ENCODE results near the gene NDUFS4. TPM values are rescaled to one million over a fixed set of nuclear protein-coding genes. Genes with fewer than 3 reads are reported as not detected.

Gene NDUFS4
- total RNA-seq, 1 donor from 2014 or later, result 71.8 TPM

DNA sequence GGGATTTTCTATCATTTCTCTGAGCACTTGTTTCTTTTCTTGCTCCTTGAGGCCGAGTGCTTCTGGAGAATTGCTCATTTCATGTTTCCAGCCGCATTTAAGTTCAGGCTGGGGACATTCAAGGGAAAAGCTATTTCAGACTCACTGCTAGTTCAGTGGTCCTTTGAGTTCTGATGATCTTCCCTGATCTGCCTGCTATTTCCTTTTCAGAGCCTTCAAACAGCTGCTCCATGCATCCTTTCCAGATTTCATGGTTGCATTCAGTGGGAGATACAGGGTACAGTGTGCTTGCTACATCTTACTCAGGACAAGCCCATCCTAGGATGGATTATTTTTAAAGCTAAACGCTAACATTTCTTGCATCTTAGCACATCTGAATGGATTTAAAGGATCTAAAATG lies 14.7 kb downstream of the NDUFS4 start:
- Mint-ChIP-seq H3K9me3 (peaks cover 11% of the 10 kb centered on the region), H3K27me3 (ENCODE audit: low read depth) (no peaks in the 10 kb centered on the region), H3K36me3 (peaks cover 12% of the 10 kb centered on the region), H3K4me3 (no peak overlapping the region), H3K27ac (no peak overlapping the region), H3K4me1 (peaks cover 5% of the 10 kb centered on the region)
- no peak for DNase-seq (ENCODE audit: low spot score in 2 of 2, unreplicated experiment in 2 of 2)
- TF ChIP-seq, protein P1, sequence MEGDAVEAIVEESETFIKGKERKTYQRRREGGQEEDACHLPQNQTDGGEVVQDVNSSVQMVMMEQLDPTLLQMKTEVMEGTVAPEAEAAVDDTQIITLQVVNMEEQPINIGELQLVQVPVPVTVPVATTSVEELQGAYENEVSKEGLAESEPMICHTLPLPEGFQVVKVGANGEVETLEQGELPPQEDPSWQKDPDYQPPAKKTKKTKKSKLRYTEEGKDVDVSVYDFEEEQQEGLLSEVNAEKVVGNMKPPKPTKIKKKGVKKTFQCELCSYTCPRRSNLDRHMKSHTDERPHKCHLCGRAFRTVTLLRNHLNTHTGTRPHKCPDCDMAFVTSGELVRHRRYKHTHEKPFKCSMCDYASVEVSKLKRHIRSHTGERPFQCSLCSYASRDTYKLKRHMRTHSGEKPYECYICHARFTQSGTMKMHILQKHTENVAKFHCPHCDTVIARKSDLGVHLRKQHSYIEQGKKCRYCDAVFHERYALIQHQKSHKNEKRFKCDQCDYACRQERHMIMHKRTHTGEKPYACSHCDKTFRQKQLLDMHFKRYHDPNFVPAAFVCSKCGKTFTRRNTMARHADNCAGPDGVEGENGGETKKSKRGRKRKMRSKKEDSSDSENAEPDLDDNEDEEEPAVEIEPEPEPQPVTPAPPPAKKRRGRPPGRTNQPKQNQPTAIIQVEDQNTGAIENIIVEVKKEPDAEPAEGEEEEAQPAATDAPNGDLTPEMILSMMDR (IDR thresholded peaks at IDR 0.05; ENCODE audit: unreplicated experiment), result no peak

DNA sequence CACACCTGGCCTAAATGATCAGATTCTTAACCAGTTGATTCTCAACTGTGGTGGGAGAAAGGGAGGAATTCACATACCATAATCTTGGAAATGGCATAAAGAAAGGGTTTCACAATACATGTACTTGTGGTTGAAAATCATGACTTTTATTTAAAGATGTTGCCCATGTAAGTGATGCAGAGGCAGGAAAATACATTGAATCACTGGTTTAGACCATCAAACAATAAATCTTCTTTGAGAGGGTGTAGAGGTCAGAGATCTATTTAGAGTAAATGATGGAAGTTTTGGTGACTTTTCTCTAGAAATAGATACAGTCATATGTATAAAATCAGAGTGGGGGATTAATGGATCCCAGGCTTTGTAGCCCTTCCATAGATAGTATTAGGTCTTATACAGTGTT lies 15.4 kb downstream of the NDUFS4 start:
- H3K9me3 Mint-ChIP-seq, result peaks cover 11% of the 10 kb centered on the region
- TF ChIP-seq, protein P1 (IDR thresholded peaks at IDR 0.05; ENCODE audit: unreplicated experiment), result no peak

DNA sequence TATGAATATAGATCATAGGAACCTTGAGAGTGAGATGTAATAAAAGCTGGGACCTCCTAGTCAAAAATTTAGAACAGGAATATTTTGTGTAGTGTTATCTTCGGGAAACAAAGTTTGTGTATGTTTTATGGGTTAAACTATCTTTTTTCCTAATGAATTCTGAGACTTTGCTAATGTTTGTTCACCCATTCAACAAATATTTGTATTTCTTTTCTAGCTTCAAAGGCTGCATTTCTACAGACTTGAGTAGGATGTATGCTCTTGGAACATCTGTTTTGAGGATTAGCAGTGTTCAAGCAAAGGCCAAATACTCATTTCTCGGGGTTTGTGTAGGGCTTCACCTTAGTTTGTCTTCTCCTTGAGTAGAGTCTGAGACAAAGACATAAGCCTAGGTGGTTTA lies 16.2 kb downstream of the NDUFS4 start:
- TF ChIP-seq, protein P1 (IDR thresholded peaks at IDR 0.05; ENCODE audit: unreplicated experiment), result no peak
- peaks cover 11% of the 10 kb centered on the region for H3K9me3 Mint-ChIP-seq
- H3K27me3 Mint-ChIP-seq (ENCODE audit: low read depth), result no peaks in the 10 kb centered on the region
- H3K36me3 Mint-ChIP-seq, result peaks cover 6% of the 10 kb centered on the region
- peaks cover 5% of the 10 kb centered on the region for H3K4me1 Mint-ChIP-seq
- H3K4me3 Mint-ChIP-seq, result no peak overlapping the region
- no peak for DNase-seq (ENCODE audit: low spot score in 2 of 2, unreplicated experiment in 2 of 2)
- no peak overlapping the region for H3K27ac Mint-ChIP-seq

More for the DNA sequence above, 15.4 kb downstream of the NDUFS4 start:
- Mint-ChIP-seq H3K36me3 (peaks cover 9% of the 10 kb centered on the region), H3K27me3 (ENCODE audit: low read depth) (no peaks in the 10 kb centered on the region), H3K27ac (no peak overlapping the region), H3K4me1 (peaks cover 5% of the 10 kb centered on the region), H3K4me3 (no peak overlapping the region)
- DNase-seq (ENCODE audit: low spot score in 2 of 2, unreplicated experiment in 2 of 2), result no peak

DNA sequence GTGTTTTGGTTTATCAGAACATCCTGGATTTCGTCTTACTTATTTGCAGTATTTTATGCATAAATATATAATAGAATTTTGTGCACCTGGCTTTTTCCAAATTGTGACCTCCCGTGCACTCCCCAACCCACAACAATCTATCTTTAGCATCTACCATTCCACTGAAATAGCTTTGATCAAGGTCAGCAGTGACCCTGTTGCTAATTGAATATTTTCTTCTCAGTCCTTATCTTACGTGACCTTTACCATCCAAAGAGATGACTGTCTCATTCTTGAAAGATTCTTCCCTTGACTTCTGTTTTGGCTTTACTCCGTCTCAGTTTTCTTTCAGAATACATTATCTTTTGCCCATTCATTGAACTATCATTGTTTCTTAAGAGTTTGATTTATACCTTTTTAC lies 18.4 kb downstream of the NDUFS4 start:
- H3K9me3 Mint-ChIP-seq, result peaks cover 11% of the 10 kb centered on the region
- H3K36me3 Mint-ChIP-seq, result peaks cover 2% of the 10 kb centered on the region
- H3K27me3 Mint-ChIP-seq (ENCODE audit: low read depth), result no peaks in the 10 kb centered on the region
- no peak overlapping the region for H3K4me3 Mint-ChIP-seq
- peaks cover 5% of the 10 kb centered on the region for H3K4me1 Mint-ChIP-seq
- H3K27ac Mint-ChIP-seq, result no peak overlapping the region
- TF ChIP-seq, protein P1 (IDR thresholded peaks at IDR 0.05; ENCODE audit: unreplicated experiment), result no peak
- no peak for DNase-seq (ENCODE audit: low spot score in 2 of 2, unreplicated experiment in 2 of 2)

DNA sequence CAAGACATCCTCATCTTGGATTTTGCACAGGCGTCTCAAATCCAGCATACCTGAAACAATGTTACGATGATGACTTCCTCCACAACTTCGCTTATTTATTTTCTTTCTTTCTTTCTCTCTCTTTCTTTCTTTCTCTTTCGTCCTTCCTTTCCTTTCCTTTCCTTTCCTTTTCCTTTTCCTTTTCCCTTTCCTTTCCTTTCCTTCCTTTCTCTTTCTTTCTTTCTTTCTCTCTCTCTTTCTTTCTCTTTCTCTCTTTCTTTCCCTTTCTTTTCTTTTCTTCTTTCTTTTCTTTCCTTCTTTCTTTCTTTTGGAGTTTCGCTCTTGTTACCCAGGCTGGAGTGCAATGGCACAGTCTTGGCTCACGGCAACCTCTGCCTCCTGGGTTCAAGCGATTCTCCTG lies 20.1 kb downstream of the NDUFS4 start:
- Mint-ChIP-seq H3K4me1 (peaks cover 5% of the 10 kb centered on the region), H3K36me3 (peaks cover 5% of the 10 kb centered on the region), H3K27ac (no peak overlapping the region), H3K27me3 (ENCODE audit: low read depth) (no peaks in the 10 kb centered on the region), H3K9me3 (peaks cover 11% of the 10 kb centered on the region), H3K4me3 (no peak overlapping the region)
- DNase-seq (ENCODE audit: low spot score in 2 of 2, unreplicated experiment in 2 of 2), result no peak
- TF ChIP-seq, protein P1 (IDR thresholded peaks at IDR 0.05; ENCODE audit: unreplicated experiment), result no peak

DNA sequence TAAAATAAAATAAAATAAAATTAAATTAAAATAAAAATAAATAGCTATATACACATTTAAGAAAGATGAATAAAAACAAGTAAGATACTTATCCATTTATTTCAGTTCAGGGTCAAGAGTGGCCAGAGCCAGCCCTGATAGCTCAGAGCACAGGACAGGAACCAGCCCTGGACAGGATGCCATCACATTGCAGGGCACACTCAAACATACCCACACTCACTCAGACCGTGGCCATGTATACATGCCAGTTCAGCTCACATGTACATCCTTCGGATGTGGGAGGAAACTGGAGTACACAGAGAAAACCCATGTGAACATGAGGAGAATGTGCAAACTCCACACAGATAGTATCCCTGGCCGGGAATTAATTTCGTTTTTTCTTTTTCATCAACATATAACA lies 21.8 kb downstream of the NDUFS4 start:
- H3K27me3 Mint-ChIP-seq (ENCODE audit: low read depth), result no peaks in the 10 kb centered on the region
- H3K27ac Mint-ChIP-seq, result no peak overlapping the region
- peaks cover 5% of the 10 kb centered on the region for H3K4me1 Mint-ChIP-seq
- TF ChIP-seq, protein P1 (IDR thresholded peaks at IDR 0.05; ENCODE audit: unreplicated experiment), result no peak
- H3K9me3 Mint-ChIP-seq, result peaks cover 11% of the 10 kb centered on the region
- no peak for DNase-seq (ENCODE audit: low spot score in 2 of 2, unreplicated experiment in 2 of 2)
- no peak overlapping the region for H3K4me3 Mint-ChIP-seq
- peaks cover 7% of the 10 kb centered on the region for H3K36me3 Mint-ChIP-seq

All from mesothelial cell of epicardium (in vitro differentiated cells).